Neural crest cell (in vitro differentiated cells): ENCODE results near the gene ACKR1. TPM values are rescaled to one million over a fixed set of nuclear protein-coding genes. Genes with fewer than 3 reads are reported as not detected.

ENCODE experiments used
- DNase-seq: peaks from one replicate; pipeline ENCODE4 v3.0.0; 2021; ENCODE audit warnings: low read depth, mixed read lengths, low spot score
- H3K27ac Mint-ChIP-seq: one replicate; pipeline ENCODE4 v1.8.0; 2021; ENCODE audit warnings: mild to moderate bottlenecking, mixed read lengths; ENCODE audit not compliant: unreplicated experiment
- H3K27me3 Mint-ChIP-seq: 2 replicates; pipeline ENCODE4 v1.8.0; 2021; ENCODE audit warnings: low read depth, mild to moderate bottlenecking, mixed read lengths
- H3K36me3 Mint-ChIP-seq: 2 replicates; pipeline ENCODE4 v1.8.0; 2021; ENCODE audit warnings: low read depth, mild to moderate bottlenecking, mixed read lengths
- H3K4me1 Mint-ChIP-seq: 2 replicates; pipeline ENCODE4 v1.8.0; 2021; ENCODE audit warnings: mixed read lengths
- H3K4me3 Mint-ChIP-seq: one replicate; pipeline ENCODE4 v1.8.0; 2021; ENCODE audit warnings: mild to moderate bottlenecking, mixed read lengths
- H3K9me3 Mint-ChIP-seq: 2 replicates; pipeline ENCODE4 v1.8.0; 2021; ENCODE audit warnings: mixed read lengths
- CTCF ChIP-seq: fragments of 200-600 bp; sonication (generic); conservative IDR thresholded peaks from 2 replicates; pipeline ENCODE4 v1.5.0; 2021; ENCODE audit warnings: antibody characterized with exemption, mild to moderate bottlenecking
- total RNA-seq: library from RNA; stranded (reverse); gene quantifications from 2 replicates; pipeline ENCODE4 v1.2.1, GENCODE V29; 2021

ACKR1 gene
- total RNA-seq, 1 donor from 2014 or later = 0.98 TPM

GRCh38 chr1:159163614-159164228 is 41.0 kb upstream of the ACKR1 start:
- Mint-ChIP-seq H3K4me3 (no peak overlapping the region), H3K9me3 (no peaks in the 10 kb centered on the region), H3K4me1 (peaks cover 8% of the 10 kb centered on the region), H3K36me3 (no peaks in the 10 kb centered on the region), H3K27ac (no peak overlapping the region), H3K27me3 (peaks cover 12% of the 10 kb centered on the region)
- TF ChIP-seq CTCF = no peak
- DNase-seq = no peak

GRCh38 chr1:159168043-159168442 is 36.6 kb upstream of the ACKR1 start:
- H3K9me3 Mint-ChIP-seq = no peaks in the 10 kb centered on the region
- H3K36me3 Mint-ChIP-seq = no peaks in the 10 kb centered on the region
- TF ChIP-seq CTCF = no peak
- H3K27ac Mint-ChIP-seq = no peak overlapping the region
- no peak for DNase-seq
- H3K4me3 Mint-ChIP-seq = no peak overlapping the region
- peaks cover 47% of the 10 kb centered on the region for H3K27me3 Mint-ChIP-seq
- H3K4me1 Mint-ChIP-seq = peaks cover 17% of the 10 kb centered on the region

GRCh38 chr1:159170639-159171038 is 34.0 kb upstream of the ACKR1 start:
- peaks cover 66% of the 10 kb centered on the region for H3K27me3 Mint-ChIP-seq
- peak overlapping the region; percentile 84 for H3K4me3 Mint-ChIP-seq
- DNase-seq = no peak
- no peak for TF ChIP-seq CTCF
- H3K27ac Mint-ChIP-seq = peak overlapping the region; percentile 1
- no peaks in the 10 kb centered on the region for H3K36me3 Mint-ChIP-seq
- peaks cover 18% of the 10 kb centered on the region for H3K4me1 Mint-ChIP-seq
- H3K9me3 Mint-ChIP-seq = no peaks in the 10 kb centered on the region

GRCh38 chr1:159171254-159171687 is 33.4 kb upstream of the ACKR1 start, which contains the start of gene CADM3:
Gene CADM3, plus strand, starts transcription at chr1:159171615. Its CDS starts 151 bp downstream, at chr1:159171766.
- Mint-ChIP-seq H3K36me3 (no peaks in the 10 kb centered on the region), H3K27ac (peak within 1 kb of the TSS; percentile 1), H3K27me3 (peaks cover 64% of the 10 kb centered on the region), H3K9me3 (no peaks in the 10 kb centered on the region), H3K4me1 (peaks cover 21% of the 10 kb centered on the region), H3K4me3 (peak within 1 kb of the TSS; percentile 91)
- no peak for TF ChIP-seq CTCF
- DNase-seq = peak; percentile 31

GRCh38 chr1:159171688-159172501 is 32.8 kb upstream of the ACKR1 start:
- peaks cover 21% of the 10 kb centered on the region for H3K4me1 Mint-ChIP-seq
- no peaks in the 10 kb centered on the region for H3K36me3 Mint-ChIP-seq
- DNase-seq = peak; percentile 33

More at GRCh38 chr1:159171688-159172501, 32.8 kb upstream of the ACKR1 start:
- H3K9me3 Mint-ChIP-seq = no peaks in the 10 kb centered on the region
- TF ChIP-seq CTCF = no peak
- peak overlapping the region; percentile 91 for H3K4me3 Mint-ChIP-seq
- peaks cover 64% of the 10 kb centered on the region for H3K27me3 Mint-ChIP-seq
- H3K27ac Mint-ChIP-seq = no peak overlapping the region
